Breast epithelium (tissue), 4 donors: Measurements from ENCODE around the gene CFAP20DC. TPM values are rescaled to one million over a fixed set of nuclear protein-coding genes. Genes with fewer than 3 reads are reported as not detected.

Experiments
- DNase-seq, 2 donors: peaks; one replicate each; pipeline ENCODE4 v3.0.0-alpha.2; 2019; ENCODE audit warnings: low spot score in 2 of 2
- H3K27ac ChIP-seq, 2 donors: fragments of 200-600 bp; sonication (generic) in 1 of 2; one replicate each; pipeline ENCODE4 v1.5.1; 2016 to 2019; ENCODE audit warnings: mild to moderate bottlenecking in 1 of 2
- H3K27me3 ChIP-seq, 2 donors: fragments of 200-600 bp; sonication (generic) in 1 of 2; one replicate each; pipeline versions ENCODE4 v1.5.1 to v1.6.0; 2017 to 2019; ENCODE audit warnings: control low read depth in 1 of 2, mild to moderate bottlenecking in 1 of 2
- H3K36me3 ChIP-seq: fragments of 200-600 bp; one replicate; pipeline ENCODE4 v1.5.1; 2019
- H3K4me1 ChIP-seq, 2 donors: fragments of 200-600 bp; sonication (generic); one replicate each; pipeline ENCODE4 v1.5.1; 2016 to 2019; ENCODE audit warnings: control low read depth in 1 of 2
- H3K4me3 ChIP-seq, 3 donors: fragments of 200-600 bp; sonication (generic); 1 replicate in 2 of 3; 2 replicates in 1 of 3; pipeline ENCODE4 v1.5.1; 2016 to 2019; ENCODE audit warnings: mild to moderate bottlenecking in 3 of 3, moderate library complexity in 2 of 3
- H3K9me3 ChIP-seq, 2 donors: fragments of 200-600 bp; sonication (generic) in 1 of 2; one replicate each; pipeline ENCODE4 v1.5.1; 2016 to 2019; ENCODE audit warnings: control low read depth in 1 of 2
- POLR2A ChIP-seq: fragments of 450-650 bp; IDR thresholded peaks from one replicate; pipeline ENCODE4 v1.6.1; 2016; ENCODE audit warnings: antibody characterized with exemption, mild to moderate bottlenecking, moderate library complexity
- POLR2AphosphoS5 ChIP-seq, 3 donors: sonication (generic); formaldehyde crosslinking; IDR thresholded peaks; one replicate each; pipeline ENCODE4 v1.6.1; 2017; ENCODE audit warnings: antibody characterized with exemption in 3 of 3
- intact Hi-C: fragments of 100-400 bp; cut with DNase I; formaldehyde crosslinking; loops from one replicate; pipeline ENCODE4 v1.15.1; 2023; ENCODE audit warnings: low total_unique reads
- total RNA-seq, 3 donors: library from RNA; depleted of rRNA; stranded (reverse); fragments of >200 nt; gene quantifications; one replicate each; pipeline ENCODE4 v1.1.0, GENCODE V29; 2016
- TF ChIP-seq, protein P1 (sequence below), 3 donors: fragments of 450-650 bp; IDR thresholded peaks; one replicate each; pipeline ENCODE4 v1.5.1; 2016 to 2017; ENCODE audit warnings: antibody characterized with exemption in 3 of 3, mild to moderate bottlenecking in 3 of 3, moderate library complexity in 3 of 3

The CFAP20DC gene
- total RNA-seq, 3 donors from 2014 or later: 0.44 to 3.3 (median 2.4) TPM

DNA sequence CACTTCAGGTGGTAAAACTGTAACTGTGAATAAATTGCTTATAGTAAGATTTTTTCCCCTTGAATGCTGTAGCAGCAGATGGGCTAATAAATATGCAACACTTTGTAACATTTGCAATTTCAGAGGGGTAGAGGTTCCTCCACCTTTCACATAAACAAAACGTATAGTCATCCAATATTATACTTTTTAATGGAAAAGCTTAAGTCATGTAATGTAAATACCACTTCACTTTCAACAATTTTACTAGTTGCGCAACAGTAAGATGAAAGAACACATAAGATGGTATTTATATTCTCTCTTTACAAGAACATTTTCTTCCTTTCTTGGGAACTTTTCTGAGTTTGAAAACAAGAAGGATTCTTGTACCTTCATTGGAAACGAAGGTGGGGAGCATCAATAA lies 326.7 kb downstream of the CFAP20DC start:
- intact Hi-C loops: no loop called here
- H3K36me3 ChIP-seq: no peaks in the 10 kb centered on the region
- H3K27me3 ChIP-seq: no peaks in the 10 kb centered on the region
- no peaks in the 10 kb centered on the region for H3K9me3 ChIP-seq
- no peak for DNase-seq
- H3K27ac ChIP-seq: no peak overlapping the region
- TF ChIP-seq, protein P1, sequence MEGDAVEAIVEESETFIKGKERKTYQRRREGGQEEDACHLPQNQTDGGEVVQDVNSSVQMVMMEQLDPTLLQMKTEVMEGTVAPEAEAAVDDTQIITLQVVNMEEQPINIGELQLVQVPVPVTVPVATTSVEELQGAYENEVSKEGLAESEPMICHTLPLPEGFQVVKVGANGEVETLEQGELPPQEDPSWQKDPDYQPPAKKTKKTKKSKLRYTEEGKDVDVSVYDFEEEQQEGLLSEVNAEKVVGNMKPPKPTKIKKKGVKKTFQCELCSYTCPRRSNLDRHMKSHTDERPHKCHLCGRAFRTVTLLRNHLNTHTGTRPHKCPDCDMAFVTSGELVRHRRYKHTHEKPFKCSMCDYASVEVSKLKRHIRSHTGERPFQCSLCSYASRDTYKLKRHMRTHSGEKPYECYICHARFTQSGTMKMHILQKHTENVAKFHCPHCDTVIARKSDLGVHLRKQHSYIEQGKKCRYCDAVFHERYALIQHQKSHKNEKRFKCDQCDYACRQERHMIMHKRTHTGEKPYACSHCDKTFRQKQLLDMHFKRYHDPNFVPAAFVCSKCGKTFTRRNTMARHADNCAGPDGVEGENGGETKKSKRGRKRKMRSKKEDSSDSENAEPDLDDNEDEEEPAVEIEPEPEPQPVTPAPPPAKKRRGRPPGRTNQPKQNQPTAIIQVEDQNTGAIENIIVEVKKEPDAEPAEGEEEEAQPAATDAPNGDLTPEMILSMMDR (IDR thresholded peaks at IDR 0.05): no peak
- no peak for TF ChIP-seq POLR2AphosphoS5 (IDR thresholded peaks at IDR 0.05)
- TF ChIP-seq POLR2A: no peak
- no peak overlapping the region for H3K4me3 ChIP-seq
- H3K4me1 ChIP-seq: no peaks in the 10 kb centered on the region

DNA sequence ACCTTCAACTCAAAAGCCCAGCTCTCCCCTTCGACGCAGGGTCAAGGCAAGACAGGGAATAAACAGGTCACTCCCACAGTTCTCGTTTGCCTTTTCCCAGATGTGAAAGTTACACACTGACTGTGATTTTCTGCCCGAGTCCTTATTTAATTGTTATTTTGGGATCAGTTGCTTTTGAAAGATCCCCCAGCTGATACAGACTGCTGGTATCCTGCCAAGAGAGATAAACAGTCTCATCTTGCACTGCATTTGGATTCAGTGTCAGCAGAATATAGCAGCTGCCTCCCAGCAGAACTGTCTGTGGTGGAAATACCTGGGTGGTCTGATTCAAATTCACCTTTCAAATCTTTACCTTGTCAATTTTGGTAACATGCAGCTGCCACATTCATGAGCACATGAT lies 327.3 kb downstream of the CFAP20DC start:
- H3K4me3 ChIP-seq: no peak overlapping the region
- no peak overlapping the region for H3K27ac ChIP-seq
- no peaks in the 10 kb centered on the region for H3K27me3 ChIP-seq
- intact Hi-C loops: no loop called here
- TF ChIP-seq, protein P1 (IDR thresholded peaks at IDR 0.05): no peak
- TF ChIP-seq POLR2A (no peak), POLR2AphosphoS5 (IDR thresholded peaks at IDR 0.05) (no peak)
- H3K4me1 ChIP-seq: no peaks in the 10 kb centered on the region
- DNase-seq: no peak
- H3K36me3 ChIP-seq: no peaks in the 10 kb centered on the region
- no peaks in the 10 kb centered on the region for H3K9me3 ChIP-seq

DNA sequence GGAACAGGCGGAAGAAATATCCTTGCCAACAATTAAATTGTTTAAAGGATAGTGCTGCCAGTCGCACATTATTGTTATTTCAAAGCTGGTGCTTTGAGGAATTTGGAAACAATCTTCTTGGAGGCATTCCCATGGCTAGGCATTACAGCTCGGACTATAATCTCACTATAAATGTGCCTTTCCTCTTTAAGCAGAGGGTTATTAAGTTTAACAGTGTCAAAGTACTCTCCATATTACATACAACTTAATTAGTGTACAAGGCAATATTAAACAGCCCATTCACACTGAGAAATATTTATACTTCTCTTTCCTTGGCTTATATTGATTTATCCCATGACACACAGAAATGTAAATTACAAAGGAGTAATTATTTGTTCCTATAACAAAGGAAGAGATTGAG lies 329.3 kb downstream of the CFAP20DC start:
- Histone ChIP-seq H3K9me3 (no peaks in the 10 kb centered on the region), H3K36me3 (no peaks in the 10 kb centered on the region), H3K27me3 (no peaks in the 10 kb centered on the region), H3K4me1 (no peaks in the 10 kb centered on the region), H3K27ac (peak overlapping the region in 1 of 2 donors; percentile 25), H3K4me3 (no peak overlapping the region)
- no peak for TF ChIP-seq POLR2AphosphoS5 (IDR thresholded peaks at IDR 0.05)
- TF ChIP-seq, protein P1 (IDR thresholded peaks at IDR 0.05): no peak
- no peak for TF ChIP-seq POLR2A
- intact Hi-C loops: no loop called here
- DNase-seq: no peak

DNA sequence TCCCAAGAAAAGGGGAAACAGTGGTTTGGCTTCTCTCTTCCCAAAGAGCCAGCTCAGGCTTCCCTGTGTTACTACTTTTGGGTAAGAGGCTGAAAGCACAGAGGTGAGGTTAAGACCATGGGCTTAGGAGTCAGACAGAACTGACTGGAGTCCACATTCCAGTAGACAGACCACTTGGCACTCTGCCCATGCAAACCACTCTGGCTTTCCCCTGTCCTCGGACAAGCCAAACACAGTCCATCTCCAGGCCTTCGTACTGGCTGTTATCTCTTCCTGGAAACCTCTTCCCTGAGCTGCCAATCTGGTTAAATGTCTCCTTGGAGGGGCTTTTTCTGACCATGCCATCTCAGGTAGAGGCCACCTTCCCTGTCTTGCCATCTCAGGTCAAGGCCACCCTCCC lies 330.1 kb downstream of the CFAP20DC start:
- no peak overlapping the region for H3K4me3 ChIP-seq
- intact Hi-C loops: no loop called here
- no peaks in the 10 kb centered on the region for H3K9me3 ChIP-seq
- DNase-seq: no peak
- no peaks in the 10 kb centered on the region for H3K27me3 ChIP-seq
- TF ChIP-seq, protein P1 (IDR thresholded peaks at IDR 0.05): no peak
- TF ChIP-seq POLR2AphosphoS5 (IDR thresholded peaks at IDR 0.05) (no peak), POLR2A (no peak)
- peak overlapping the region in 1 of 2 donors; percentile 25 for H3K27ac ChIP-seq
- H3K36me3 ChIP-seq: no peaks in the 10 kb centered on the region
- H3K4me1 ChIP-seq: no peaks in the 10 kb centered on the region

DNA sequence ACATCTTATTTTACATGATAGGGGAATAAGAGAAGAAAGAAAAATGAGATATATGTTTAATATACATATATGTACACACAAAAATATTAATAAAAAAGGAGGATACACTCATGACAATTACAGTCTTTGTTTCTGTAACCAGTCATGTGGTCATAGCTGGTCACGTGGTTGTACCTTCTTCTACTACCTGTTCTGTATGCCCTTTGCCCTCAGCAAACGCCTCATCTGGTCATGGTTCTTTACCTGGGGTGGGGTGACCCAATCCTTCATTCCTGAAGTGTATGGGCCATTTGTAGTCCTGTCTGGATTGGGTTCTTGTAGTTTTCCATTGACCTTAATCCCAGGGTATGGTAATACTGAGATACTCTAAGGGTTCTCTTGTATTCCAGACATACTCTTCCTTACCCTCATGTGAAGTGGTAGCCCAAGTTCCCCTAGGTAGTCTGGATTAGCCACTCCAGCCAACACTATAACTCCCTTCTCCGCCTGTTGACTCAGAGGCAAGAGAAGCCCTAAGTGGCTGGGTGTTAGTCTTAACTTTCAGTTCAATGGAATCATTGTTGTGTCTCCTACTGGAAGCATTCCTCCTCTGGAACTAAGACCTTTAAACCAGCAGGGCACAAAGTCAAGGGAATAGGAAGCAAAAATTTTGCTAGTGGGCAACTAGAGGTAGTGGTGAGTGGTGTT lies 336.0 kb downstream of the CFAP20DC start:
- Histone ChIP-seq H3K9me3 (no peaks in the 10 kb centered on the region), H3K27ac (no peak overlapping the region), H3K4me1 (no peaks in the 10 kb centered on the region), H3K4me3 (no peak overlapping the region), H3K27me3 (no peaks in the 10 kb centered on the region), H3K36me3 (no peaks in the 10 kb centered on the region)
- TF ChIP-seq POLR2AphosphoS5 (IDR thresholded peaks at IDR 0.05) (no peak), POLR2A (no peak)
- TF ChIP-seq, protein P1 (IDR thresholded peaks at IDR 0.05): no peak
- DNase-seq: no peak
- intact Hi-C loops: no loop called here
